Right cardiac atrium (tissue), 5 donors: ENCODE data around the gene ZBTB25. TPM values are rescaled to one million over a fixed set of nuclear protein-coding genes. Genes with fewer than 3 reads are reported as not detected.

Source experiments
- ATAC-seq, 2 donors: fragments of 200-7000 bp; cut with Tn5 transposase; one replicate each; pipeline versions ENCODE4 v1.8.0 to v1.9.1; 2020; ENCODE audit warnings: moderate library complexity in 2 of 2, mild to moderate bottlenecking in 1 of 2
- DNase-seq, 3 donors: peaks; one replicate each; pipeline ENCODE4 v3.0.0-alpha.2; 2020
- H3K27ac ChIP-seq: one replicate; pipeline ENCODE4 v1.5.1; 2013; ENCODE audit warnings: mild to moderate bottlenecking, low read length, control low read depth, moderate library complexity
- H3K27me3 ChIP-seq: one replicate; pipeline ENCODE4 v1.6.1; 2013; ENCODE audit not compliant: control insufficient read depth, insufficient read depth
- H3K4me1 ChIP-seq: one replicate; pipeline ENCODE4 v1.6.1; 2013; ENCODE audit warnings: low read length; ENCODE audit not compliant: control insufficient read depth, insufficient read depth
- H3K4me3 ChIP-seq: one replicate; pipeline ENCODE4 v1.5.1; 2013; ENCODE audit warnings: low read length, control low read depth
- H3K9me3 ChIP-seq: one replicate; pipeline ENCODE4 v1.6.1; 2013; ENCODE audit warnings: low read length; ENCODE audit not compliant: control insufficient read depth
- WGBS: extraction: QIAGEN DNeasy Blood & Tissue Kit; methylation state at CpG from one replicate; pipeline ENCODE4 v1.1.7; 2013; 5-methylcytosine and 5-hydroxymethylcytosine counted together
- intact Hi-C, 4 donors: fragments of 100-400 bp; cut with DNase I; formaldehyde crosslinking; loops; one replicate each; pipeline versions ENCODE4 v1.11.0 to v1.14.0; 2022 to 2023
- polyA plus RNA-seq: library from polyadenylated mRNA; stranded (reverse); fragments of 200-250 nt; gene quantifications from one replicate; pipeline ENCODE4 v1.2.3, GENCODE V29; 2013
- total RNA-seq, 4 donors: library from RNA; stranded (reverse); fragmentation: NEBNext Ultra II Directional; extraction: Animal tissue kit (Norgen Biotek cat#: 25700); gene quantifications; one replicate each; pipeline ENCODE4 v1.2.1, GENCODE V29; 2021
- donor health status: healthy with polysubstance abuse.
- donor health status: DM: no; HTN: yes; CAD: no.
- donor health status: DM: no; HTN: no; CAD: no.
- donor health status: DM: no; HTN: yes; CAD: no; lungs with severe emphysema.
- donor health status: DM: yes; HTN: yes; CAD: no.

Gene ZBTB25
- total and polyA plus RNA-seq, 5 donors, result 8.0 to 18.4 (median 15.7) TPM

- H3K9me3 ChIP-seq, result no peaks in the 10 kb centered on the region
- DNase-seq, result no peak
- no peak overlapping the region for H3K4me3 ChIP-seq
- intact Hi-C loops, result no loop called here
- H3K4me1 ChIP-seq, result peaks cover 2% of the 10 kb centered on the region
- H3K27me3 ChIP-seq, result no peaks in the 10 kb centered on the region
- no peak overlapping the region for H3K27ac ChIP-seq
- ATAC-seq, result no peak
- 73% methylated on average over 3 of the region's 3 CpGs for WGBS
Observed at GRCh38 chr14:64438181-64438841, 65.3 kb downstream of the ZBTB25 start.

- ATAC-seq, result no peak
- Histone ChIP-seq H3K9me3 (no peaks in the 10 kb centered on the region), H3K27me3 (no peaks in the 10 kb centered on the region), H3K4me3 (no peak overlapping the region), H3K27ac (no peak overlapping the region), H3K4me1 (no peaks in the 10 kb centered on the region)
- 57% methylated on average over 3 of the region's 3 CpGs for WGBS
- intact Hi-C loops, result loop anchor here in 1 of 4 donors (5.0 kb wide), 1 partner anchor 43 kb away; no protein-coding TSS in a partner anchor
- no peak for DNase-seq
Observed at GRCh38 chr14:64434528-64434927, 69.1 kb downstream of the ZBTB25 start.

- no peak for ATAC-seq
- intact Hi-C loops, result no loop called here
- H3K27me3 ChIP-seq, result no peaks in the 10 kb centered on the region
- no peak overlapping the region for H3K4me3 ChIP-seq
- H3K9me3 ChIP-seq, result no peaks in the 10 kb centered on the region
- no peaks in the 10 kb centered on the region for H3K4me1 ChIP-seq
- DNase-seq, result no peak
- H3K27ac ChIP-seq, result no peak overlapping the region
- WGBS, result 78% methylated on average over 6 of the region's 6 CpGs
Observed at GRCh38 chr14:64423987-64424386, 79.7 kb downstream of the ZBTB25 start.

GRCh38 chr14:64422756-64423155 lies 80.9 kb downstream of the ZBTB25 start:
- Histone ChIP-seq H3K4me1 (no peaks in the 10 kb centered on the region), H3K4me3 (no peak overlapping the region), H3K27me3 (no peaks in the 10 kb centered on the region), H3K27ac (no peak overlapping the region), H3K9me3 (no peaks in the 10 kb centered on the region)
- DNase-seq (no peak), ATAC-seq (no peak)
- intact Hi-C loops, result no loop called here
- WGBS, result 90% methylated on average over 7 of the region's 7 CpGs

- 100% methylated on average over 1 of the region's 1 CpG for WGBS
- intact Hi-C loops, result no loop called here
- DNase-seq (no peak), ATAC-seq (no peak)
- Histone ChIP-seq H3K9me3 (no peaks in the 10 kb centered on the region), H3K27me3 (no peaks in the 10 kb centered on the region), H3K27ac (no peak overlapping the region), H3K4me1 (no peaks in the 10 kb centered on the region), H3K4me3 (no peak overlapping the region)
Observed at GRCh38 chr14:64422005-64422404, 81.6 kb downstream of the ZBTB25 start.

- Histone ChIP-seq H3K4me3 (no peak overlapping the region), H3K4me1 (no peaks in the 10 kb centered on the region), H3K9me3 (no peaks in the 10 kb centered on the region), H3K27me3 (no peaks in the 10 kb centered on the region), H3K27ac (no peak overlapping the region)
- intact Hi-C loops, result no loop called here
- WGBS, result 61% methylated on average over 8 of the region's 8 CpGs
- ATAC-seq, result no peak
- no peak for DNase-seq
Observed at GRCh38 chr14:64421166-64421565, 82.5 kb downstream of the ZBTB25 start.

GRCh38 chr14:64419003-64419402 lies 84.6 kb downstream of the ZBTB25 start:
- H3K27ac ChIP-seq, result no peak overlapping the region
- H3K4me3 ChIP-seq, result no peak overlapping the region
- H3K4me1 ChIP-seq, result no peaks in the 10 kb centered on the region
- ATAC-seq (no peak), DNase-seq (no peak)
- no peaks in the 10 kb centered on the region for H3K9me3 ChIP-seq
- intact Hi-C loops, result no loop called here
- no peaks in the 10 kb centered on the region for H3K27me3 ChIP-seq
- 82% methylated on average over 7 of the region's 7 CpGs for WGBS

GRCh38 chr14:64417771-64418125 lies 85.9 kb downstream of the ZBTB25 start:
- 97% methylated on average over 7 of the region's 7 CpGs for WGBS
- H3K27ac ChIP-seq, result no peak overlapping the region
- ATAC-seq (no peak), DNase-seq (no peak)
- H3K27me3 ChIP-seq, result no peaks in the 10 kb centered on the region
- intact Hi-C loops, result no loop called here
- H3K4me1 ChIP-seq, result no peaks in the 10 kb centered on the region
- H3K4me3 ChIP-seq, result no peak overlapping the region
- H3K9me3 ChIP-seq, result no peaks in the 10 kb centered on the region

GRCh38 chr14:64417055-64417770 lies 86.4 kb downstream of the ZBTB25 start:
- Histone ChIP-seq H3K27ac (no peak overlapping the region), H3K27me3 (no peaks in the 10 kb centered on the region), H3K4me3 (no peak overlapping the region), H3K9me3 (no peaks in the 10 kb centered on the region), H3K4me1 (no peaks in the 10 kb centered on the region)
- intact Hi-C loops, result no loop called here
- ATAC-seq, result peak in 1 of 2 donors; percentile 49
- WGBS, result 92% methylated on average over 5 of the region's 5 CpGs
- DNase-seq, result no peak

- Histone ChIP-seq H3K9me3 (no peaks in the 10 kb centered on the region), H3K27ac (no peak overlapping the region), H3K4me3 (no peak overlapping the region), H3K4me1 (no peaks in the 10 kb centered on the region), H3K27me3 (no peaks in the 10 kb centered on the region)
- 89% methylated on average over 3 of the region's 3 CpGs for WGBS
- intact Hi-C loops, result no loop called here
- no peak for ATAC-seq
- DNase-seq, result no peak
Observed at GRCh38 chr14:64416348-64416932, 87.2 kb downstream of the ZBTB25 start.

- WGBS, result 92% methylated on average over 1 of the region's 1 CpG
- no peaks in the 10 kb centered on the region for H3K9me3 ChIP-seq
- intact Hi-C loops, result no loop called here
- no peak for ATAC-seq
- no peak overlapping the region for H3K27ac ChIP-seq
- DNase-seq, result no peak
- no peaks in the 10 kb centered on the region for H3K4me1 ChIP-seq
- H3K27me3 ChIP-seq, result no peaks in the 10 kb centered on the region
- H3K4me3 ChIP-seq, result no peak overlapping the region
Observed at GRCh38 chr14:64412237-64412636, 91.4 kb downstream of the ZBTB25 start.
